Adrenal gland (tissue), 12 donors: ENCODE measurements around the gene AVPR2. TPM values are rescaled to one million over a fixed set of nuclear protein-coding genes. Genes with fewer than 3 reads are reported as not detected.

Experiments
- DNase-seq, 7 donors: peaks; one replicate each; pipeline ENCODE4 v3.0.0-alpha.2; 2019 to 2020
- H3K27ac ChIP-seq, 5 donors: fragments of 200-600 bp; sonication (generic) in 4 of 5; 1 replicate in 3 of 5; 2 replicates in 2 of 5; pipeline versions ENCODE4 v1.5.1 to v1.8.0; 2016 to 2020; ENCODE audit warnings: mild to moderate bottlenecking in 1 of 5
- H3K27me3 ChIP-seq: fragments of 200-600 bp; 2 replicates; pipeline ENCODE4 v1.8.0; 2021
- H3K36me3 ChIP-seq, 2 donors: fragments of 200-600 bp; replicated peaks in 1 of 2; 1 replicate in 1 of 2; 2 replicates in 1 of 2; pipeline versions ENCODE4 v1.5.1 to v1.8.0; 2018 to 2022
- H3K4me1 ChIP-seq, 2 donors: fragments of 200-600 bp; replicated peaks in 1 of 2; 1 replicate in 1 of 2; 2 replicates in 1 of 2; pipeline versions ENCODE4 v1.5.1 to v1.8.0; 2018 to 2021
- H3K4me3 ChIP-seq, 4 donors: fragments of 200-600 bp; sonication (generic) in 3 of 4; one replicate each; pipeline ENCODE4 v1.5.1; 2016 to 2018
- H3K9me3 ChIP-seq, 3 donors: fragments of 200-600 bp; sonication (generic) in 1 of 3; replicated peaks in 1 of 3; 1 replicate in 2 of 3; 2 replicates in 1 of 3; pipeline versions ENCODE4 v1.5.1 to v1.8.0; 2016 to 2021
- CTCF ChIP-seq, 6 experiments: fragments of 450-650 bp in 4 of 6; fragments of 200-600 bp in 2 of 6; sonication (generic) in 1 of 6; IDR thresholded peaks; 1 replicate in 5 of 6; 2 replicates in 1 of 6; pipeline versions ENCODE4 v1.5.1 to v1.8.0; 2016 to 2021; ENCODE audit warnings: antibody characterized with exemption in 6 of 6, mild to moderate bottlenecking in 2 of 6, moderate library complexity in 1 of 6
- POLR2A ChIP-seq, 2 donors: fragments of 450-650 bp; IDR thresholded peaks; one replicate each; pipeline ENCODE4 v1.6.1; 2017; ENCODE audit warnings: antibody characterized with exemption in 2 of 2, mild to moderate bottlenecking in 2 of 2, moderate library complexity in 1 of 2
- WGBS, 4 donors: extraction: QIAGEN DNeasy Blood & Tissue Kit in 2 of 4; methylation state at CpG; one replicate each; pipeline versions ENCODE4 v1.1.5 to v1.1.7; 2013 to 2017; 5-methylcytosine and 5-hydroxymethylcytosine counted together
- intact Hi-C, 2 donors: fragments of 100-400 bp; cut with DNase I; formaldehyde crosslinking; loops; one replicate each; pipeline versions ENCODE4 v1.14.1 to v1.15.0; 2022 to 2023
- polyA plus RNA-seq, 3 donors: library from polyadenylated mRNA; stranded (reverse); fragments of 200-250 nt in 2 of 3; fragments of 350-450 nt in 1 of 3; fragmentation: Illumina TruSeq in 1 of 3; extraction: RNeasy Lipid Tissue Mini Kit (QIAGEN cat#74804) in 1 of 3; gene quantifications; one replicate each; pipeline ENCODE4 v1.2.3, GENCODE V29; 2013 to 2014
- total RNA-seq, 9 donors: library from RNA; depleted of rRNA in 4 of 9; stranded (reverse); fragments of >200 nt in 4 of 9; fragments of 120-200 nt in 1 of 9; fragmentation: NEBNext Ultra II Directional in 1 of 9; extraction: Animal tissue kit (Norgen Biotek cat#: 25700) in 1 of 9; gene quantifications; one replicate each; pipeline versions ENCODE4 v1.1.0 to v1.2.4, GENCODE V29; 2013 to 2023
- donor health status: healthy with polysubstance abuse.
- donor health status: Bipolar disorder and iron deficiency.
- donor health status: DM: yes; HTN: yes; CAD: no.
- donor health status: DM: no; HTN: no; CAD: no.
- donor health status: DM: no; HTN: no; CAD: no.
- donor health status: DM: yes; HTN: yes; CAD: no.

AVPR2 gene
- total and polyA plus RNA-seq, 12 donors: 0.11 to 1.6 (median 0.69) TPM; not detected in 1

- Histone ChIP-seq H3K4me3 (no peak overlapping the region), H3K36me3 (peaks cover 0 to 22% of the 10 kb centered on the region in 2 donors), H3K27me3 (no peaks in the 10 kb centered on the region), H3K9me3 (no peaks in the 10 kb centered on the region), H3K27ac (no peak overlapping the region), H3K4me1 (peaks cover 10 to 32% of the 10 kb centered on the region in 2 donors)
- 86 to 96% (median 88%) methylated on average over 8 to 13 of the region's 13 CpGs for WGBS, 4 donors
- intact Hi-C loops: no loop called here
- no peak for DNase-seq
- no peak for TF ChIP-seq CTCF (IDR thresholded peaks at IDR 0.05)
Measured at GRCh38 chrX:153932220-153932915, 27.9 kb downstream of the AVPR2 start.

GRCh38 chrX:153933748-153934147 lies 29.3 kb downstream of the AVPR2 start:
- Histone ChIP-seq H3K4me1 (peaks cover 7 to 25% of the 10 kb centered on the region in 2 donors), H3K36me3 (peaks cover 0 to 22% of the 10 kb centered on the region in 2 donors), H3K9me3 (no peaks in the 10 kb centered on the region), H3K4me3 (peak overlapping the region in 1 of 4 donors; percentile 95), H3K27me3 (no peaks in the 10 kb centered on the region), H3K27ac (peak overlapping the region in 2 of 5 donors; percentile 3 to 86)
- DNase-seq: no peak
- intact Hi-C loops: no loop called here
- no peak for TF ChIP-seq POLR2A (IDR thresholded peaks at IDR 0.05)
- TF ChIP-seq CTCF (IDR thresholded peaks at IDR 0.05): no peak
- 0 to 35% (median 24%) methylated on average over 2 to 7 of the region's 7 CpGs for WGBS, 4 donors

- H3K9me3 ChIP-seq: no peaks in the 10 kb centered on the region
- H3K4me3 ChIP-seq: peak overlapping the region in 2 of 4 donors; percentile 22 to 95
- 1 to 42% (median 10%) methylated on average over 4 to 33 of the region's 33 CpGs for WGBS, 4 donors
- no peak for TF ChIP-seq POLR2A (IDR thresholded peaks at IDR 0.05)
- no peak for TF ChIP-seq CTCF (IDR thresholded peaks at IDR 0.05)
- H3K4me1 ChIP-seq: peaks cover 7 to 20% of the 10 kb centered on the region in 2 donors
- H3K27me3 ChIP-seq: no peaks in the 10 kb centered on the region
- intact Hi-C loops: no loop called here
- H3K27ac ChIP-seq: peak overlapping the region in 3 of 5 donors; percentile 26 to 86 (median 48)
- no peak for DNase-seq
- H3K36me3 ChIP-seq: peaks cover 0 to 22% of the 10 kb centered on the region in 2 donors
Measured at GRCh38 chrX:153934148-153934761, 29.8 kb downstream of the AVPR2 start.

GRCh38 chrX:153934762-153935325 lies 30.4 kb downstream of the AVPR2 start, which contains the start of gene NAA10:
Gene NAA10 (minus strand): TSS chrX:153935037. CDS start chrX:153934904, 133 bp downstream.
- peaks cover 7 to 14% of the 10 kb centered on the region in 2 donors for H3K4me1 ChIP-seq
- H3K27ac ChIP-seq: peak within 1 kb of the TSS in 3 of 5 donors; percentile 26 to 86 (median 48)
- intact Hi-C loops: no loop called here
- TF ChIP-seq CTCF (IDR thresholded peaks at IDR 0.05) (no peak), POLR2A (IDR thresholded peaks at IDR 0.05) (peak; percentile 25 to 50)
- peak within 1 kb of the TSS in 2 of 4 donors; percentile 22 to 95 for H3K4me3 ChIP-seq
- peak; percentile 58 to 79 (median 70) for DNase-seq
- H3K9me3 ChIP-seq: no peaks in the 10 kb centered on the region
- H3K36me3 ChIP-seq: peaks cover 0 to 22% of the 10 kb centered on the region in 2 donors
- no peaks in the 10 kb centered on the region for H3K27me3 ChIP-seq
- WGBS, 4 donors: 0 to 22% (median 9%) methylated on average over 27 to 59 of the region's 87 CpGs; no CpG with 5 or more reads in 1 of the 4 donors
